K562 treated with DMSO at 1 percent for 12 hours (cell line): ENCODE data around the gene C2orf74. TPM values are rescaled to one million over a fixed set of nuclear protein-coding genes. Genes with fewer than 3 reads are reported as not detected.

Experiments
- total RNA-seq: library from RNA; unstranded; fragments of 300-600 nt; gene quantifications from 2 replicates; pipeline ENCODE4 v1.2.3, GENCODE V29; 2022; ENCODE audit not compliant: insufficient read depth

Gene C2orf74
- not detected in 2 replicates for total RNA-seq

DNA sequence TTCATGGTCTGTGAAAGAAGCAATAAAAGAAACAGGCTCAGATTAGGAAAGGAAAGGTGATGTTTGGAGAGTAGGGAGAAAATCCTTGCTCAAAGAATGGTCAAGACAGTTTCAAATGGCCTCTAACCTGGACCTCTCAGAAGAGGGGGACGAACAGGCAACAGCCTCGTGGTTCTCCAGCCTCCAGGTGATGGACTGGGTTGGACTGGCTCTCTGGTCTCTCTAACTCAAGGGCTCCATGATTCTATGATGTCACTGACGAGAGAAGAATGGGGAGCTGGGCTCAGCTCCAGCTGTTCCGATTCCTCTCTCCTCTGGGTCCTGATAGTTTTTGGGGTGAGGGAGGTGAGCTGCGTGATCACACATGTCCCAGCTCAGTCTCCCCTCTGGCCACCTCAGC lies at the start of gene C2orf74:
Gene C2orf74 (plus strand): TSS at position 301 of the 400 bp plus-strand sequence. CDS start 327 bp downstream, outside the sequence.

Other genes starting within 250 kb of the C2orf74 start
- 4.8 and 11.7 TPM in 2 replicates for gene PEX13, start 144.5 kb upstream of the C2orf74 start, total RNA-seq
- gene PUS10, start 143.9 kb upstream of the C2orf74 start, total RNA-seq: 3.7 and 7.7 TPM in 2 replicates
- gene SANBR, start 96.3 kb upstream of the C2orf74 start, total RNA-seq: 3.0 and 5.8 TPM in 2 replicates